GM18873 (cell line): ENCODE results near the gene UBE2L3.
"Not testable (repeated sequence)": the region's sequence is repeated elsewhere in the genome, so short reads cannot be mapped to it uniquely, and the experiment has no call there.

ENCODE experiments used
- ATAC-seq: cut with Tn5 transposase; IDR thresholded peaks from one replicate; pipeline ENCODE4 v1.9.1; 2021; ENCODE audit warnings: mild to moderate bottlenecking, moderate library complexity, moderate number of reproducible peaks; ENCODE audit not compliant: unreplicated experiment, low FRiP score

Gene UBE2L3

GRCh38 chr22:21598302-21598701 is 30.8 kb downstream of the UBE2L3 start:
- no peak for ATAC-seq

- ATAC-seq: no peak
Observed at GRCh38 chr22:21599053-21599893, 31.8 kb downstream of the UBE2L3 start.

GRCh38 chr22:21602579-21602978 is 35.1 kb downstream of the UBE2L3 start:
- ATAC-seq: no peak

GRCh38 chr22:21603973-21604372 is 36.5 kb downstream of the UBE2L3 start:
- no peak for ATAC-seq

GRCh38 chr22:21605887-21606564 is 38.5 kb downstream of the UBE2L3 start:
- ATAC-seq: no peak

- ATAC-seq: no peak
Observed at GRCh38 chr22:21606775-21607174, 39.3 kb downstream of the UBE2L3 start.

- ATAC-seq: not testable (repeated sequence)
Observed at GRCh38 chr22:21609556-21610157, 42.1 kb downstream of the UBE2L3 start.

- ATAC-seq: no peak
Observed at GRCh38 chr22:21611210-21611977, 43.9 kb downstream of the UBE2L3 start.

GRCh38 chr22:21612858-21613257 is 45.3 kb downstream of the UBE2L3 start:
- ATAC-seq: no peak

- no peak for ATAC-seq
Observed at GRCh38 chr22:21613553-21614233, 46.2 kb downstream of the UBE2L3 start.

GRCh38 chr22:21615731-21616130 is 48.2 kb downstream of the UBE2L3 start:
- no peak for ATAC-seq

- not testable (repeated sequence) for ATAC-seq
Observed at GRCh38 chr22:21617337-21617736, 49.8 kb downstream of the UBE2L3 start.

GRCh38 chr22:21621025-21621424 is 53.5 kb downstream of the UBE2L3 start:
- no peak for ATAC-seq

GRCh38 chr22:21622011-21622918 is 54.8 kb downstream of the UBE2L3 start:
- no peak for ATAC-seq

GRCh38 chr22:21622919-21623647 is 55.6 kb downstream of the UBE2L3 start:
- no peak for ATAC-seq

- ATAC-seq: no peak
Observed at GRCh38 chr22:21623648-21623970, 56.1 kb downstream of the UBE2L3 start.

- no peak for ATAC-seq
Observed at GRCh38 chr22:21624120-21624879, 56.8 kb downstream of the UBE2L3 start.
